ENCODE results near the gene SPATA31E1. TPM values are rescaled to one million over a fixed set of nuclear protein-coding genes. Genes with fewer than 3 reads are reported as not detected.
"Not testable (repeated sequence)": the region's sequence is repeated elsewhere in the genome, so short reads cannot be mapped to it uniquely, and the experiment has no call there.

SPATA31E1 gene
- polyA plus RNA-seq (ENCODE audit: insufficient read length), result not detected

- DNase-seq, result no peak
These were observed at the start of gene SPATA31E1 for GRCh38 chr9:87882627-87883026. Gene SPATA31E1, plus strand, starts transcription at chr9:87882877. Its CDS starts 15 bp downstream, at chr9:87882892.

DNA sequence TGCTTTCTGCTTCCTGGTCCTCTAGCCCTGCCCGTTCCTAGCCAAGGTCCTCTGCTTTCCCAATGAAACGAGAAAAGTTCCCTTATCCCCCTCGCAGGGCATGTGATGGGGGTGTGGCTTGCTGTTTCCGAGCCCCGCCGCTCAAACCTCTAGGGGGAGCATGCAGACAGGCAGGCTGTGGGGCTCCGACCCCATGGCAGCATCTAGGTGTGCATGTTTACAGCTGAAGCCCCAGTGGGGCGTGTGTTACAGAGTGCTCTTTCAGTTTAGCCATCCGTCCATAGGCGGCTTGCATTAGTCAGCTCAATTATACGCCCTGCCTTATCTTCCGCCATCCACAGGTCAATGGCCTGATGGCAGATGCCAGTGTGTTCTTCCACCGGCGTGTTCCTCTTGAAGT lies 48.3 kb upstream of the SPATA31E1 start:
- no peak for DNase-seq

GRCh38 chr9:87836536-87836935 lies 46.1 kb upstream of the SPATA31E1 start:
- no peak for DNase-seq

- DNase-seq, result peak; percentile 78
These were observed 45.5 kb upstream of the SPATA31E1 start for GRCh38 chr9:87836951-87837705.

DNA sequence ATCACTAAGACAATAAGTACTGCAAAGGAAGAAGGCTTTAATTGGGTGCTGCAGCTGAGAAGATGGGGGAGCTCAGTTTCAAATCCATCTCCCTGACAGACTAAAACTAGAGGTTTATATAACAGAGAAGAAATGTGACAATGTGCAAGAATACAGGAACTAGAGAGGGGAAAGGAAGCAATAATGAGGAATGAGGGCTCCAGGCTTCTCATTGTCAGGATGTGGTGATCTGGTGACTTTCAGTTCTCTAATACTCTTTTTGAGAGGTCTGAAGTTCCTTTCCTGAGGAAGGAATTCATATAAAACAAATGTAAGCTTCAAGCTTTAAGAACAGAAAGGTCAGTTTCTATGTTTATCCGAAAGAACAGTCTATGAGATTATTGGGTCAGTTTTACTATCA lies 42.5 kb upstream of the SPATA31E1 start:
- DNase-seq, result no peak

GRCh38 chr9:87842878-87843585 lies 39.6 kb upstream of the SPATA31E1 start:
- DNase-seq, result no peak

DNA sequence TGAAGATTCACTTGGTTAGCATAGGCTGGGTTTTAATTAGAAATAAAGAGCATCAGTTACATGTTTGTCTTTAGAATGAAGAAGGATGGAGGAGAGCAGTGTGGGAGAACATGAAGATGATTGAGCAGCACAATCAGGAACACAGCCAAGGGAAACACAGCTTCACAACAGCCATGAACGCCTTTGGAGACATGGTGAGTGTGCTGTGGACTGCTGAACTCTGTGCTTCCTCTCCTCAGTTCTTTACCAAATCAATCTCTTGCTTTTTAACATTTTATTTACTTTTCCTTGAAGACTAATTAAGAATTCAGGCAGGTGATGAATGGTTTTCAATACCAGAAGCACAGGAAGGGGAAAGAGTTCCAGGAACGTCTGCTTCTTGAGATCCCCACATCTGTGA lies 38.2 kb upstream of the SPATA31E1 start:
- DNase-seq, result no peak

DNA sequence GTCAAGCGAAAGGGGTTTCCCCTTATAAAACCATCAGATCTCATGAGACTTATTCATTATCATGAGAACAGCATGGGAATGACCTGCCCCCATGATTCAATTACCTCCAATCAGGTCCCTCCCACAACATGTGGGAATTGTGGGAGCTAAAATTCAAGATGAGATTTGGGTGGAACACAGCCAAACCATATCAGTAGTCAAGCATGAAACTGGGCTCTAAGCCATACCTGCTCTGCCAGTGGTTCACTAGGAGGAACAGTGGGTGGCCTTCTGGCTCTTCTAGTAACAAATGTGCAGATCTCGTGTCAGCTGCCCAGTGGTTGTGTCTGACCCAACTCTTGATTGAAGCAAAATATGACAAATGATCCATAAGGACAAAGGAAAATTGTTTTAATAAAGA lies 34.9 kb upstream of the SPATA31E1 start:
- not testable (repeated sequence) for DNase-seq

GRCh38 chr9:87849144-87849758 lies 33.4 kb upstream of the SPATA31E1 start:
- peak; percentile 35 for DNase-seq

GRCh38 chr9:87850391-87850790 lies 32.3 kb upstream of the SPATA31E1 start:
- DNase-seq, result no peak

- DNase-seq, result not testable (repeated sequence)
These were observed 31.5 kb upstream of the SPATA31E1 start for GRCh38 chr9:87851186-87851585.

- DNase-seq, result no peak
These were observed 29.4 kb upstream of the SPATA31E1 start for GRCh38 chr9:87853302-87853701.

DNA sequence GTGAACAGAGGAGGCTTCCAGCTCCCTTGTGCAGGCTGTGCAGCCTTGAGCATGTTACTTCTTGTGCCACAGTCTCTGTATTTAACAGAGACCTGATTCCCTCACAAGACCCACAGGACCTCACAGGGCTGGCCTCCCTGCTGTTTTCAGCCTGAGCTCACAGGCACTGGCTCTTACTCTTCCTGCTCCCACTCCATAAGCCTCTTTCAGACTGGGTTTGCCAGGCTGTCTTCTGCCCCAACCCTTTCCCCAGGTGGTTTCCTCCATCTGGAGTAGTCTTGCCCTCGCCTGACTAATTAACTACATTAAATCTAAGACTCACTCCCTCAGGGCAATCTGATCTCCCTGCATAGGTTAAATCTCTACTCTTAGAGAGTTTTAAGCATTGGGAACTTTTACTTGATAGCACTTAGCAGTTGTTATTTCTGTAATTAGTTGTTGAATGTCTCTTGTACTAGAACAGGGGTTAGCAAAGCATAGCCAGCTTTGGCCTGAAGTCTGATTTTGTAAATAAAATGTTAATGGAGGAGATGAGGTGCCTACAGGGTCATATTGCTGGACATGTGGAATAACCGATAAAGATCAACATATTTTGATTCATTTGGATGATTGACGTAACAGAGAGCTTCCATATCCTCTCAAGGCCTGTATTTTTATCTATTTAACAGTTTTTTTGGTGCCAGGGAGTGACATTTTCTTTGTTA lies 28.6 kb upstream of the SPATA31E1 start:
- no peak for DNase-seq

- DNase-seq, result no peak
These were observed 28.1 kb upstream of the SPATA31E1 start for GRCh38 chr9:87854580-87854955.

DNA sequence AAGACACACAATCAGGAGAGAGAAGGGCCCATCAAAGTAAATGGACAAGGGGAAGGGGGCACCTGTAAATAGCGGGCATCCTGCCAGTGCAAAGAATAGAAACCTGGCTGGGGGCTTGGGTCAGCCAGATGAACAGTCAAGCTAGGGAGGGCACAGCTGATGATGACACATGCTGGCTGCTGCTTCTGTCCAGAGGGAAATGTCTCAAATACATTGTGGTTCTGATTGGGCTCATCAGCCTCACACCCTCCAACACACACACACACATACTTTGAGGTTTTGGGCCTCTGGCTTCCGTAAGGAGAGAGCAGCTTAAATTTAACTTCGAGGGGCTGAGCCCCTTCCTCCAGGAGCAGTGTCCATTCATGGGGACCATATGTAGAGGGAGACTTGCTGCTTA lies 27.6 kb upstream of the SPATA31E1 start:
- no peak for DNase-seq

- DNase-seq, result no peak
These were observed 25.3 kb upstream of the SPATA31E1 start for GRCh38 chr9:87857141-87857947.

DNA sequence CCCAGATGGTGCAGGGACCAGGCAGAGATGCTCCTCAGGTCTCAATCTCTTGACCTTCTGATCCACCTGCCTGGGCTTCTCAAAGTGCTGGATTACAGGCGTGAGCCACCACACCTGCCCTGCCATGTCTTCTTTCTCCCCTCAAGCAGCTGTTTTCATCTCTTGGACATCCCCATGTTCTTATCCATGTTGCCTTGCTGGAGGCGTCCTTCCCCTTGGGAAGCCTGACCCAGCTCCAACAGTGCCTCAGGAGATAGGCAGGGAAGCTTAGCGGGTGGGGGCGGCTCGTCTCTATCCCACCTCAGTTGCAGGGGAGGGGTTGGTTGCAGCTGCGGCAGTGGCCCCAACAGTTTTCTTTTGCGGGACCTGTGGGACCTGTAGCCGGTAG lies 24.7 kb upstream of the SPATA31E1 start:
- no peak for DNase-seq

- DNase-seq, result no peak
These were observed 23.5 kb upstream of the SPATA31E1 start for GRCh38 chr9:87859137-87859536.

GRCh38 chr9:87859786-87860185 lies 22.9 kb upstream of the SPATA31E1 start:
- no peak for DNase-seq

DNA sequence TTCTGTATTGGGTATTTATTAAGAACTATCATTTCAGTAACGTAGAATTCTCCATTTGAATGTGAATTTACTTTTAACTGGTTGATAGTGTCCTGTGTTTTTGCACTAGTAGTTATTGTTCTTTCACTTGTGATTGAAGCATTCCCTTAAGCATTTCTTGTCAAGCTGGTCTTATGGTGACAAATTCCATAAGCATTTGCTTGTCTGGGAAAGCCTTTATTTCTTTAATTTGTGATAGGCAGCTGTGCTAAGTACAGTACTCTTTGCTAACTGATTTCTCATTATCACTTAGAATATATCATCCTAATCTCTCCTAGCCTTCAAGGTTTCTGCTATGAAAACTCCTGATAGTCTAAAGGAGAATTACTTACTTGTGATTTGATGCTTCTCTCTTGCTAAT lies 21.3 kb upstream of the SPATA31E1 start:
- DNase-seq, result no peak

GRCh38 chr9:87862536-87863268 lies 20.0 kb upstream of the SPATA31E1 start:
- no peak for DNase-seq
